Panc1 (cell line): ENCODE results near the gene KRTAP11-1. TPM values are rescaled to one million over a fixed set of nuclear protein-coding genes. Genes with fewer than 3 reads are reported as not detected.

Source experiments
- ATAC-seq: fragments of 200-7000 bp; cut with Tn5 transposase; 2 replicates; pipeline ENCODE4 v1.9.1; 2020; ENCODE audit warnings: mild to moderate bottlenecking, moderate library complexity
- BruUV-seq: library from RNA; stranded (reverse); fragments of 400-500 nt; replicated peaks from 2 replicates; lab custom pipeline; 2021; lab: Mats Ljungman, UMichigan
- CTCF ChIA-PET: fragments of 300-600 bp; sonication (Branson Sonifier 250); formaldehyde crosslinking; loops from one replicate; lab custom pipeline; 2022; ENCODE audit warnings: antibody characterized with exemption; lab: Charles Lee
- POLR2A ChIA-PET: fragments of 300-600 bp; sonication (Branson Sonifier 250); formaldehyde crosslinking; loops from one replicate; lab custom pipeline; 2022; ENCODE audit warnings: antibody characterized with exemption; lab: Charles Lee
- DNase-seq: peaks from one replicate; pipeline ENCODE4 v3.0.0-alpha.2; 2010; ENCODE audit warnings: low read depth, low spot score
- H3K27ac ChIP-seq: 2 replicates; pipeline ENCODE4 v1.5.1; 2011; ENCODE audit warnings: mild to moderate bottlenecking, low read length, inconsistent platforms
- H3K27me3 ChIP-seq: fragments of 200-500 bp; sonication (Bioruptor generic); 2 replicates; pipeline ENCODE4 v1.6.0; 2014; ENCODE audit warnings: low read length, inconsistent platforms; ENCODE audit not compliant: control insufficient read depth, insufficient read depth
- H3K36me3 ChIP-seq: fragments of 200-500 bp; sonication (Bioruptor generic); 2 replicates; pipeline ENCODE4 v1.5.1; 2014; ENCODE audit warnings: inconsistent platforms, mild to moderate bottlenecking, low read length, moderate library complexity; ENCODE audit not compliant: control insufficient read depth, insufficient read depth
- H3K4me1 ChIP-seq: 2 replicates; pipeline ENCODE4 v1.5.1; 2011; ENCODE audit warnings: inconsistent platforms, mild to moderate bottlenecking, low read length, moderate library complexity; ENCODE audit not compliant: control insufficient read depth, insufficient read depth
- H3K4me3 ChIP-seq, 2 experiments: 2 replicates each; pipeline ENCODE4 v1.5.1; 2011 to 2012; ENCODE audit warnings: low read depth in 2 of 2, low read length in 2 of 2, mild to moderate bottlenecking in 2 of 2, inconsistent platforms in 1 of 2, moderate library complexity in 1 of 2
- H3K9me3 ChIP-seq: fragments of 200-500 bp; sonication (Bioruptor generic); 2 replicates; pipeline ENCODE4 v1.5.1; 2014; ENCODE audit warnings: low read depth, mild to moderate bottlenecking, inconsistent platforms, low read length, moderate library complexity; ENCODE audit not compliant: control insufficient read depth, insufficient read depth
- CTCF ChIP-seq: fragments of 450-650 bp; IDR thresholded peaks from 2 replicates; pipeline ENCODE4 v1.5.1; 2017; ENCODE audit warnings: mild to moderate bottlenecking
- POLR2AphosphoS5 ChIP-seq: IDR thresholded peaks from 2 replicates; pipeline ENCODE4 v1.6.1; 2012; ENCODE audit warnings: mild to moderate bottlenecking, low read depth, low read length, moderate library complexity
- SIN3A ChIP-seq: IDR thresholded peaks from 2 replicates; pipeline ENCODE4 v1.6.1; 2012; ENCODE audit warnings: low read depth, mild to moderate bottlenecking, low read length, moderate library complexity, borderline replicate concordance; ENCODE audit not compliant: insufficient read depth
- TCF7L2 ChIP-seq: IDR thresholded peaks from 2 replicates; pipeline ENCODE4 v1.6.1; 2011; ENCODE audit warnings: mild to moderate bottlenecking, low read depth, low read length, inconsistent platforms
- in situ Hi-C: cut with HindIII; loops from 2 replicates; pipeline ENCODE4 v1.10.0; 2016; ENCODE audit warnings: low sequenced_read_pairs, low pct_unique_long_range_greater_than_20kb
- intact Hi-C: fragments of 100-400 bp; cut with micrococcal nuclease; formaldehyde crosslinking; loops from one replicate; pipeline ENCODE4 v1.10.0; 2022; ENCODE audit not compliant: unreplicated experiment
- total RNA-seq: library from RNA; stranded (reverse); gene quantifications from one replicate; pipeline ENCODE4 v1.2.1, GENCODE V29; 2021; ENCODE audit not compliant: unreplicated experiment
- TF ChIP-seq, protein P1 (sequence below), 2 experiments: IDR thresholded peaks; 2 replicates each; pipeline ENCODE4 v1.6.1; 2011 to 2012; ENCODE audit warnings: low read depth in 2 of 2, control low read depth in 1 of 2, low read length in 1 of 2, mild to moderate bottlenecking in 1 of 2, moderate library complexity in 1 of 2; ENCODE audit not compliant: insufficient read depth in 1 of 2

Gene KRTAP11-1
- total RNA-seq, 1 experiment from 2014 or later: not detected

GRCh38 chr21:30847627-30848500 is 33.5 kb downstream of the KRTAP11-1 start:
- H3K27me3 ChIP-seq: no peaks in the 10 kb centered on the region
- ATAC-seq (no peak), DNase-seq (no peak)
- H3K9me3 ChIP-seq: no peaks in the 10 kb centered on the region
- H3K4me3 ChIP-seq: no peak overlapping the region
- intact Hi-C loops (no loop called here), in situ Hi-C loops (no loop called here)
- ChIA-PET CTCF (no interaction called here), POLR2A (no interaction called here)
- TF ChIP-seq TCF7L2 (no peak), SIN3A (no peak)
- no TSS peak for BruUV-seq
- no peaks in the 10 kb centered on the region for H3K4me1 ChIP-seq
- H3K36me3 ChIP-seq: no peaks in the 10 kb centered on the region
- no peak overlapping the region for H3K27ac ChIP-seq

DNA sequence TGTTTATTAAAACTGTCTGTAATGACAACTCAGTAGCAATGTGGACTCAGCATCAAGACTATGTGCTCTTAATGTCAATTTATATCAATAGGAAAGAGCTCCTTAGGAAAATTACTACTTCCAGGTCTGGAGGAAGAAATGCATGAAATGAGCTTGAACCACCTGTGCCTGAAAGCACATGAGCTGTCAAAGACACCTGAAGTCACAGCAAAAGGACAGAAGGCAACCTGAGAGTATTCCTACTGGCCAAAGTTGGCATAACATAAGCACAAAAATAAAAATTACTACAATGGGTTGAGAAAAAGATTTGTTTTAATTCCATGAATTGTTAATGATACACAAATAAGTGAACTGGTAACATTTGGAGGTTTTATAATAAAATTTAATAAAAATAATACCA is 38.4 kb downstream of the KRTAP11-1 start:
- no peaks in the 10 kb centered on the region for H3K36me3 ChIP-seq
- in situ Hi-C loops: no loop called here
- TF ChIP-seq, protein P1, sequence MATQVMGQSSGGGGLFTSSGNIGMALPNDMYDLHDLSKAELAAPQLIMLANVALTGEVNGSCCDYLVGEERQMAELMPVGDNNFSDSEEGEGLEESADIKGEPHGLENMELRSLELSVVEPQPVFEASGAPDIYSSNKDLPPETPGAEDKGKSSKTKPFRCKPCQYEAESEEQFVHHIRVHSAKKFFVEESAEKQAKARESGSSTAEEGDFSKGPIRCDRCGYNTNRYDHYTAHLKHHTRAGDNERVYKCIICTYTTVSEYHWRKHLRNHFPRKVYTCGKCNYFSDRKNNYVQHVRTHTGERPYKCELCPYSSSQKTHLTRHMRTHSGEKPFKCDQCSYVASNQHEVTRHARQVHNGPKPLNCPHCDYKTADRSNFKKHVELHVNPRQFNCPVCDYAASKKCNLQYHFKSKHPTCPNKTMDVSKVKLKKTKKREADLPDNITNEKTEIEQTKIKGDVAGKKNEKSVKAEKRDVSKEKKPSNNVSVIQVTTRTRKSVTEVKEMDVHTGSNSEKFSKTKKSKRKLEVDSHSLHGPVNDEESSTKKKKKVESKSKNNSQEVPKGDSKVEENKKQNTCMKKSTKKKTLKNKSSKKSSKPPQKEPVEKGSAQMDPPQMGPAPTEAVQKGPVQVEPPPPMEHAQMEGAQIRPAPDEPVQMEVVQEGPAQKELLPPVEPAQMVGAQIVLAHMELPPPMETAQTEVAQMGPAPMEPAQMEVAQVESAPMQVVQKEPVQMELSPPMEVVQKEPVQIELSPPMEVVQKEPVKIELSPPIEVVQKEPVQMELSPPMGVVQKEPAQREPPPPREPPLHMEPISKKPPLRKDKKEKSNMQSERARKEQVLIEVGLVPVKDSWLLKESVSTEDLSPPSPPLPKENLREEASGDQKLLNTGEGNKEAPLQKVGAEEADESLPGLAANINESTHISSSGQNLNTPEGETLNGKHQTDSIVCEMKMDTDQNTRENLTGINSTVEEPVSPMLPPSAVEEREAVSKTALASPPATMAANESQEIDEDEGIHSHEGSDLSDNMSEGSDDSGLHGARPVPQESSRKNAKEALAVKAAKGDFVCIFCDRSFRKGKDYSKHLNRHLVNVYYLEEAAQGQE (IDR thresholded peaks at IDR 0.05; ENCODE audit: insufficient read depth in 1 of 2, low read depth in 2 of 2, low read length in 1 of 2): no peak
- TF ChIP-seq TCF7L2: no peak
- no peak for TF ChIP-seq CTCF
- no peak for TF ChIP-seq POLR2AphosphoS5
- TF ChIP-seq SIN3A: no peak
- H3K9me3 ChIP-seq: no peaks in the 10 kb centered on the region
- H3K27me3 ChIP-seq: no peaks in the 10 kb centered on the region
- ATAC-seq (no peak), DNase-seq (no peak)
- ChIA-PET POLR2A (no interaction called here), CTCF (no interaction called here)
- intact Hi-C loops: no loop called here
- no TSS peak for BruUV-seq
- H3K27ac ChIP-seq: no peak overlapping the region
- H3K4me3 ChIP-seq: no peak overlapping the region
- H3K4me1 ChIP-seq: no peaks in the 10 kb centered on the region

DNA sequence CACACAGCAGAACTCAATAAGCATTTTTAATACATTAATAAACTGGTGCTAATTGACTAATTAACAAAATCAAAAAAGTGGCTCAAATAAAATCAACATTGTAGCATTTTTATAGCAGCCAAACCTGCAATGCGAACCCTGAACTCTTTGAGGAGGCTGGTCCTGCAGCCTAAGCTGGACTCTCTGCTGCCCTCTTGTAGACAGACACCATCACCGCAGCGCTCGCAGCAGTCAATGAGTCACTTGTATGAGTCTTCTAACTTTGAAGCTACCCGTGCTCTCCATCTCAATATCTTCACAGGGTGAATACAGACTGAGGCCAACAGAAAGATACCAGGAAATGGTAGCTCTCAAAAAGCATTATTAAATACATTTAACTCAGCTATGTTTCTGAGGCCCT is 42.1 kb downstream of the KRTAP11-1 start:
- in situ Hi-C loops (no loop called here), intact Hi-C loops (no loop called here)
- CTCF ChIA-PET: interaction anchor here (0.6 kb wide), 1 partner anchor 37 kb away, joined by 3 read pairs; no protein-coding TSS in a partner anchor
- BruUV-seq: no TSS peak
- DNase-seq (no peak), ATAC-seq (no peak)
- no peak for TF ChIP-seq SIN3A
- peak; percentile 48 for TF ChIP-seq CTCF
- Histone ChIP-seq H3K27me3 (no peaks in the 10 kb centered on the region), H3K9me3 (no peaks in the 10 kb centered on the region), H3K4me3 (no peak overlapping the region), H3K36me3 (no peaks in the 10 kb centered on the region), H3K4me1 (no peaks in the 10 kb centered on the region), H3K27ac (no peak overlapping the region)
- POLR2A ChIA-PET: no interaction called here
